ENCODE measurements around the gene TECR. TPM values are rescaled to one million over a fixed set of nuclear protein-coding genes. Genes with fewer than 3 reads are reported as not detected.

Gene TECR
- total and polyA plus RNA-seq, 2 experiments from 2014 or later = 38.8 to 129 TPM

DNA sequence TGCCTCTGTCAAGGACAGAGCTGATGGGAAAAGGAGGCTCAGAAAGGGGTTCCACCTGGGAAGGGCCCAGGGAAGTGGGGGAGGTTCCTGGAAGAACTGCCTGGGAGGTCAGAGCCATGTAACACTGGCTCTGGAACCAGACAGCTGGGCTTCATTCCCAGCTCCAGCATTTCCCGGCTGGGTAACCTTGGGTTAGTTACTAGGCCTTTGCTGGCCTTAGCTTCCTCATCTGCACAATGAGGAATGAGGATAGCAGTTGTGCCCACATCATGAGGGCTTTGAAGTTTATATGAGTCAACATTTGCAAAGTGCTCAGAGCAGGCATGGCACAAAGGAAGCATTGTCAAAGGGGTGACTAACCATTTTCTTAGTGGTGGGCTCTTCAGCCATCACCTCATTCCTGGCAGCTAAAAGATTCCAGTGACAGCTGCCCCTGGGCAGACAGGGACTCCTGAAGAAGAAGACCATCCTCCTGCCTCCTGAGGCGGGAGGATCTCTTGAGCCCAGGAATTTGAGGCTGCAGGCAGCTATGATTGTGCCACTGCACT is 9.5 kb upstream of the TECR start:
- peak; percentile 87 for DNase-seq
- Histone ChIP-seq H4K20me1 (ENCODE audit: insufficient read depth) (no peaks in the 10 kb centered on the region), H3K27me3 (replicated peaks; ENCODE audit: insufficient read depth) (no peaks in the 10 kb centered on the region), H3K4me1 (ENCODE audit: insufficient read depth) (peaks cover 24% of the 10 kb centered on the region), H3K9me2 (ENCODE audit: insufficient read depth) (no peaks in the 10 kb centered on the region), H2AFZ (no peak overlapping the region), H3K79me2 (ENCODE audit: insufficient read depth) (peaks cover 27% of the 10 kb centered on the region), H3F3A (ENCODE audit: insufficient read depth) (peaks cover 26% of the 10 kb centered on the region), H3K4me3 (no peak overlapping the region), H3K4me2 (ENCODE audit: unreplicated experiment) (no peak overlapping the region), H3K9me3 (ENCODE audit: low read depth) (no peaks in the 10 kb centered on the region), H3K9ac (peak overlapping the region; percentile 32), H3K36me3 (ENCODE audit: low read depth) (peaks cover 15% of the 10 kb centered on the region), H3K27ac (peak overlapping the region; percentile 69)
- in situ Hi-C loops (cut with MboI) = no loop called here
- WGBS, 2 experiments (ENCODE audit: low coverage in 1 of 2, low lambda C conversion rate in 2 of 2, missing lambda C conversion rate in 2 of 2) = 40 to 50% methylated on average over 2 of the region's 2 CpGs
- no peak for TF ChIP-seq EZH2 (IDR thresholded peaks at IDR 0.05; ENCODE audit: insufficient read depth, poor library complexity, severe bottlenecking)
- TF ChIP-seq EZH2phosphoT487 (IDR thresholded peaks at IDR 0.05; ENCODE audit: insufficient read depth, low read depth) = no peak

DNA sequence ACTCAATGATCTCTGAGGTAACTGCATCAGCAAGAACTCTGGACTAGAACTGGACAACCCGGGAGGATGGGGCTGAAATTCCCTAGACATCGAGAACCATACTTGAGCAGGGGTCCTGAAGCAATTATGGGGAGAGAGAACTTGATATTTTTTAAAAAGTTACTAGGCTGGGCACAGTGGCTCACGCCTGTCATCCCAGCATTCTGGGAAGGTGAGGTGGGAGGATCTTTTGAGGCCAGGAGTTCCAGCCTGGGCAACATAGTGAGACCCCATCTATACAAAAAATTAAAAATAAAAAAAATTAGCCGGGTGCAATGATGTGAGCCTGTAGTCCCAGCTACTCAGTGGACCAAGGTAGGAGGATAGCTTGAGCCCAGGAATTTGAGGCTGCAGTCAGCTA is 8.9 kb upstream of the TECR start:
- in situ Hi-C loops (cut with MboI) = no loop called here
- Histone ChIP-seq H3K27me3 (replicated peaks; ENCODE audit: insufficient read depth) (no peaks in the 10 kb centered on the region), H3K79me2 (ENCODE audit: insufficient read depth) (peaks cover 21% of the 10 kb centered on the region), H2AFZ (no peak overlapping the region), H3K9ac (no peak overlapping the region), H3K9me3 (ENCODE audit: low read depth) (no peaks in the 10 kb centered on the region), H4K20me1 (ENCODE audit: insufficient read depth) (no peaks in the 10 kb centered on the region), H3K4me2 (ENCODE audit: unreplicated experiment) (no peak overlapping the region), H3F3A (ENCODE audit: insufficient read depth) (peaks cover 21% of the 10 kb centered on the region), H3K9me2 (ENCODE audit: insufficient read depth) (no peaks in the 10 kb centered on the region), H3K4me3 (no peak overlapping the region), H3K4me1 (ENCODE audit: insufficient read depth) (peaks cover 18% of the 10 kb centered on the region), H3K27ac (peak overlapping the region; percentile 69), H3K36me3 (ENCODE audit: low read depth) (peaks cover 9% of the 10 kb centered on the region; the same call in 1 of the 2 replicates)
- WGBS, 2 experiments (ENCODE audit: low coverage in 1 of 2, low lambda C conversion rate in 2 of 2, missing lambda C conversion rate in 2 of 2) = 79% methylated on average over 4 of the region's 4 CpGs
- DNase-seq = no peak
- TF ChIP-seq EZH2 (IDR thresholded peaks at IDR 0.05; ENCODE audit: insufficient read depth, poor library complexity, severe bottlenecking) (no peak), EZH2phosphoT487 (IDR thresholded peaks at IDR 0.05; ENCODE audit: insufficient read depth, low read depth) (no peak)

DNA sequence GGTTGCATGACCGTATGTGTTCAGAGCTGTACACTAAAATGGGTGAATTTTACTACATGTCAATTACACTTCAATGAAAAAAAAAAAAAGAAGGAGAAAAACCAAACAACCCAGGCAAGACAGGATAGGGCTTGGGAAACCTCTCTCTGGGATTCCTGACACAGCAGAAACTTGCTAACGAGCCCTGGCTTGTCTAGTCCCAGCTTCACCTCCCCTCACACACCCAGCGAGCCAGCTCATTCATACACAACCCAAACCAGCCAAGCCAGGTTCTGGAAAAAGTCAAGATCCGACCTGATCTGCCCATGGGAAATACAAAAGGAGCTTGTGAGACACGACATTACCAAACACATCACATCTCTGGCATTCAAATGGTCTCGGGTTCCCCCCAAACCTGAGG is 3.7 kb upstream of the TECR start:
- H3K27ac ChIP-seq = no peak overlapping the region

DNA sequence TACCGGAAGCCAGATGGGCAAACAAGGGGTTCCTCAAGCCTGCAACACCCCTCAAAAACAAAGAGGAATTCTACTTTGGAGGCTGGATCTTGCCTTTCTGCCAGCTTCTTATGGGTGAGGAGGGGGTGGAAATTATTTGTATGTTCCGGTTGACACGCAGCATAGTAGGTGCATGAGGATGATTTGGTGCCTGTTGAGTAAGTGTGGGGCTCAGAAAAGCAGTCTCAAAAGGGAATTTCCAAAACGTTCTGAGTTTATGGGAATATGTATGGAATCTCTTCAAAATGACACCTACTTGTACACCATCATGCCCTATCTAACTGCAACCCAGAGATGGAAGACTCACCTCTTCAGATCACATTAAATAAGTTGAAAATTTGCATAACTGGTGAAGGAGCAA is 3.0 kb upstream of the TECR start:
- H3K27ac ChIP-seq = no peak overlapping the region
- peaks cover 16% of the 10 kb centered on the region for H3K79me2 ChIP-seq (ENCODE audit: insufficient read depth)
- no peak overlapping the region for H2AFZ ChIP-seq
- H3K9me2 ChIP-seq (ENCODE audit: insufficient read depth) = no peaks in the 10 kb centered on the region
- H3K9me3 ChIP-seq (ENCODE audit: low read depth) = no peaks in the 10 kb centered on the region
- DNase-seq = no peak
- H3K27me3 ChIP-seq (replicated peaks; ENCODE audit: insufficient read depth) = no peaks in the 10 kb centered on the region
- H3K9ac ChIP-seq = no peak overlapping the region
- H3K4me1 ChIP-seq (ENCODE audit: insufficient read depth) = peaks cover 18% of the 10 kb centered on the region
- no peaks in the 10 kb centered on the region for H4K20me1 ChIP-seq (ENCODE audit: insufficient read depth)
- no peak overlapping the region for H3K4me2 ChIP-seq (ENCODE audit: unreplicated experiment)
- H3K36me3 ChIP-seq (ENCODE audit: low read depth) = no peaks in the 10 kb centered on the region
- in situ Hi-C loops (cut with MboI) = no loop called here
- H3K4me3 ChIP-seq = no peak overlapping the region
- H3F3A ChIP-seq (ENCODE audit: insufficient read depth) = peaks cover 15% of the 10 kb centered on the region
- TF ChIP-seq EZH2phosphoT487 (IDR thresholded peaks at IDR 0.05; ENCODE audit: insufficient read depth, low read depth) = no peak
- TF ChIP-seq EZH2 (IDR thresholded peaks at IDR 0.05; ENCODE audit: insufficient read depth, poor library complexity, severe bottlenecking) = no peak
- WGBS, 2 experiments (ENCODE audit: low coverage in 1 of 2, low lambda C conversion rate in 2 of 2, missing lambda C conversion rate in 2 of 2) = 85% methylated on average over 4 of the region's 4 CpGs

More for the DNA sequence above, 3.7 kb upstream of the TECR start:
- peaks cover 17% of the 10 kb centered on the region for H3K4me1 ChIP-seq (ENCODE audit: insufficient read depth)
- H3F3A ChIP-seq (ENCODE audit: insufficient read depth) = peaks cover 15% of the 10 kb centered on the region
- H3K36me3 ChIP-seq (ENCODE audit: low read depth) = no peaks in the 10 kb centered on the region
- H3K9me2 ChIP-seq (ENCODE audit: insufficient read depth) = no peaks in the 10 kb centered on the region
- DNase-seq = no peak
- H3K4me2 ChIP-seq (ENCODE audit: unreplicated experiment) = no peak overlapping the region
- H3K9ac ChIP-seq = no peak overlapping the region
- in situ Hi-C loops (cut with MboI) = no loop called here
- WGBS, 2 experiments (ENCODE audit: low coverage in 1 of 2, low lambda C conversion rate in 2 of 2, missing lambda C conversion rate in 2 of 2) = 75 to 79% methylated on average over 6 of the region's 6 CpGs
- H2AFZ ChIP-seq = no peak overlapping the region
- no peaks in the 10 kb centered on the region for H3K27me3 ChIP-seq (replicated peaks; ENCODE audit: insufficient read depth)
- H3K4me3 ChIP-seq = no peak overlapping the region
- no peaks in the 10 kb centered on the region for H3K9me3 ChIP-seq (ENCODE audit: low read depth)
- H4K20me1 ChIP-seq (ENCODE audit: insufficient read depth) = no peaks in the 10 kb centered on the region
- peaks cover 9% of the 10 kb centered on the region for H3K79me2 ChIP-seq (ENCODE audit: insufficient read depth)
- TF ChIP-seq EZH2 (IDR thresholded peaks at IDR 0.05; ENCODE audit: insufficient read depth, poor library complexity, severe bottlenecking) = no peak
- no peak for TF ChIP-seq EZH2phosphoT487 (IDR thresholded peaks at IDR 0.05; ENCODE audit: insufficient read depth, low read depth)

All from GM23248 (cell line).